ENCODE results near the gene ADAD2.

GRCh38 chr16:84196101-84196500 lies 5.1 kb downstream of the ADAD2 start:
- no peak for TF ChIP-seq CTCF (conservative IDR thresholded peaks at IDR 0.05 in 1 of 2, IDR thresholded peaks at IDR 0.05 in 1 of 2; ENCODE audit: extremely low read depth in 1 of 2, insufficient read depth in 1 of 2, low read depth in 1 of 2, low read length in 2 of 2)
- TF ChIP-seq EZH2 (IDR thresholded peaks at IDR 0.05; ENCODE audit: borderline replicate concordance, low read length), result no peak
